WTC11 (cell line): ENCODE results near the gene ERMAP. TPM values are rescaled to one million over a fixed set of nuclear protein-coding genes. Genes with fewer than 3 reads are reported as not detected.

Experiments used
- ATAC-seq: fragments of 200-7000 bp; cut with Tn5 transposase; 2 replicates; pipeline ENCODE4 v1.10.0; 2021; ENCODE audit warnings: mild to moderate bottlenecking, moderate library complexity
- CTCF ChIA-PET: fragments of 300-600 bp; sonication (Branson Sonifier 250); formaldehyde crosslinking; loops from one replicate; lab custom pipeline; 2021; ENCODE audit warnings: antibody characterized with exemption; lab: Charles Lee
- POLR2A ChIA-PET: fragments of 350-600 bp; sonication (Branson Sonifier 250); formaldehyde crosslinking; loops from one replicate; lab custom pipeline; 2021; ENCODE audit warnings: antibody characterized with exemption; lab: Charles Lee
- DNase-seq: peaks from one replicate; pipeline ENCODE4 v3.0.0; 2021; ENCODE audit warnings: low spot score
- H3K27ac Mint-ChIP-seq: 2 replicates; pipeline ENCODE4 v1.8.0; 2021; ENCODE audit warnings: mixed read lengths
- H3K27me3 Mint-ChIP-seq: 2 replicates; pipeline ENCODE4 v1.8.0; 2021; ENCODE audit warnings: low read depth, mild to moderate bottlenecking, moderate library complexity, mixed read lengths
- H3K36me3 Mint-ChIP-seq: 2 replicates; pipeline ENCODE4 v1.8.0; 2021; ENCODE audit warnings: mixed read lengths
- H3K4me1 Mint-ChIP-seq: 2 replicates; pipeline ENCODE4 v1.8.0; 2022; ENCODE audit warnings: mixed read lengths
- H3K4me3 Mint-ChIP-seq: 2 replicates; pipeline ENCODE4 v1.8.0; 2021; ENCODE audit warnings: mild to moderate bottlenecking, moderate library complexity, mixed read lengths
- H3K9me3 Mint-ChIP-seq: 2 replicates; pipeline ENCODE4 v1.8.0; 2021; ENCODE audit warnings: mixed read lengths
- GABPB1 ChIP-seq: sonication (generic); formaldehyde crosslinking; IDR thresholded peaks from 2 replicates; pipeline ENCODE4 v1.8.1; 2023; ENCODE audit warnings: mild to moderate bottlenecking, missing genetic modification reagents
- IRF2 ChIP-seq: sonication (generic); formaldehyde crosslinking; IDR thresholded peaks from 2 replicates; pipeline ENCODE4 v1.8.0; 2022; ENCODE audit warnings: low read depth, missing genetic modification reagents, borderline replicate concordance
- KAT7 ChIP-seq: sonication (generic); formaldehyde crosslinking; IDR thresholded peaks from 2 replicates; pipeline ENCODE4 v1.8.1; 2023; ENCODE audit warnings: missing genetic modification reagents, mild to moderate bottlenecking, borderline replicate concordance
- MYBL2 ChIP-seq: sonication (generic); formaldehyde crosslinking; IDR thresholded peaks from 2 replicates; pipeline ENCODE4 v1.8.1; 2023; ENCODE audit warnings: mild to moderate bottlenecking, moderate library complexity, missing genetic modification reagents
- NFE2L1 ChIP-seq: sonication (generic); formaldehyde crosslinking; IDR thresholded peaks from 2 replicates; pipeline ENCODE4 v1.8.1; 2023; ENCODE audit warnings: missing genetic modification reagents
- NR1H2 ChIP-seq: sonication (generic); formaldehyde crosslinking; IDR thresholded peaks from 2 replicates; pipeline ENCODE4 v1.9.0; 2021; ENCODE audit warnings: mild to moderate bottlenecking, moderate library complexity, missing genetic modification reagents
- OVOL2 ChIP-seq: fragments of 250-450 bp; sonication (Bioruptor Pico); IDR thresholded peaks from 2 replicates; pipeline ENCODE4 v1.9.0; 2021; ENCODE audit warnings: mild to moderate bottlenecking, borderline replicate concordance
- PRRX2 ChIP-seq: fragments of 250-450 bp; sonication (Bioruptor Pico); IDR thresholded peaks from 2 replicates; pipeline ENCODE4 v1.8.0; 2021; ENCODE audit warnings: mild to moderate bottlenecking
- RELA ChIP-seq: sonication (generic); formaldehyde crosslinking; IDR thresholded peaks from 2 replicates; pipeline ENCODE4 v1.8.1; 2022; ENCODE audit warnings: missing genetic modification reagents, mild to moderate bottlenecking, borderline replicate concordance
- SMAD4 ChIP-seq: sonication (generic); formaldehyde crosslinking; IDR thresholded peaks from 2 replicates; pipeline ENCODE4 v1.8.0; 2022; ENCODE audit warnings: mild to moderate bottlenecking, missing genetic modification reagents
- SOX15 ChIP-seq: fragments of 250-450 bp; sonication (Bioruptor Pico); IDR thresholded peaks from 2 replicates; pipeline ENCODE4 v1.9.0; 2021; ENCODE audit warnings: mild to moderate bottlenecking
- TEAD4 ChIP-seq: sonication (generic); formaldehyde crosslinking; IDR thresholded peaks from 2 replicates; pipeline ENCODE4 v1.8.0; 2022; ENCODE audit warnings: mild to moderate bottlenecking, missing genetic modification reagents
- ZNF396 ChIP-seq: fragments of 250-450 bp; sonication (Bioruptor Pico); IDR thresholded peaks from 2 replicates; pipeline ENCODE4 v1.8.0; 2021; ENCODE audit warnings: mild to moderate bottlenecking, moderate library complexity, borderline replicate concordance
- total RNA-seq: library from RNA; stranded (reverse); gene quantifications from 3 replicates; pipeline ENCODE4 v1.2.3, GENCODE V29; 2021
- TF ChIP-seq, protein P1 (sequence below): fragments of 200-600 bp; IDR thresholded peaks from 2 replicates; pipeline ENCODE4 v1.8.0; 2022; ENCODE audit warnings: antibody characterized with exemption
- TF ChIP-seq, protein P2 (sequence below): sonication (generic); formaldehyde crosslinking; IDR thresholded peaks from 2 replicates; pipeline ENCODE4 v1.8.1; 2023; ENCODE audit warnings: mild to moderate bottlenecking, missing genetic modification reagents, borderline replicate concordance

ERMAP gene
- total RNA-seq, 1 experiment from 2014 or later: 2.6 TPM

DNA sequence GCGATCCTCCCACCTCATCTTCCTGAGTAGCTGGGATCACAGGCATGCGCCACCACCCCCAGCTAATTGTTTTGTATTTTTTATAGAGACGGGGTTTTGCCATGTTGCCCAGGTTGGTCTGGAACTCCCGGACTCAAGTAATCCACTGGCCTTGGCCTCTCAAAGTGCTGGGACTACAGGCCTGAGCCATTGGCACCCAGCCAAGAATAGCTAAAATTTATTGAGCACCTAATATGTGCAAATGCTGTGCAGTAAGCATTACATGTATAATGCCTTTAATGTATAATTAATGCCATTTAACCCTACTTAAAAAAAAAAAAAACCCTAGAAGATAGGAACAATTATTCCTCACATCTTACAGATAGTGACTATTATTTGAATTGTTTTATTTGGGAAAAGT is 72.3 kb downstream of the ERMAP start:
- Mint-ChIP-seq H3K4me3 (no peak overlapping the region), H3K36me3 (no peaks in the 10 kb centered on the region)
- CTCF ChIA-PET: no interaction called here
- ATAC-seq: no peak
- TF ChIP-seq MYBL2: no peak
- no peak for TF ChIP-seq TEAD4 (CRISPR knock-in tag)
- TF ChIP-seq OVOL2: no peak
- TF ChIP-seq SOX15: no peak
- TF ChIP-seq SMAD4: no peak
- no peak for TF ChIP-seq PRRX2
- TF ChIP-seq NR1H2 (CRISPR knock-in tag): no peak
- TF ChIP-seq KAT7 (CRISPR knock-in tag): no peak
- TF ChIP-seq, protein P1, sequence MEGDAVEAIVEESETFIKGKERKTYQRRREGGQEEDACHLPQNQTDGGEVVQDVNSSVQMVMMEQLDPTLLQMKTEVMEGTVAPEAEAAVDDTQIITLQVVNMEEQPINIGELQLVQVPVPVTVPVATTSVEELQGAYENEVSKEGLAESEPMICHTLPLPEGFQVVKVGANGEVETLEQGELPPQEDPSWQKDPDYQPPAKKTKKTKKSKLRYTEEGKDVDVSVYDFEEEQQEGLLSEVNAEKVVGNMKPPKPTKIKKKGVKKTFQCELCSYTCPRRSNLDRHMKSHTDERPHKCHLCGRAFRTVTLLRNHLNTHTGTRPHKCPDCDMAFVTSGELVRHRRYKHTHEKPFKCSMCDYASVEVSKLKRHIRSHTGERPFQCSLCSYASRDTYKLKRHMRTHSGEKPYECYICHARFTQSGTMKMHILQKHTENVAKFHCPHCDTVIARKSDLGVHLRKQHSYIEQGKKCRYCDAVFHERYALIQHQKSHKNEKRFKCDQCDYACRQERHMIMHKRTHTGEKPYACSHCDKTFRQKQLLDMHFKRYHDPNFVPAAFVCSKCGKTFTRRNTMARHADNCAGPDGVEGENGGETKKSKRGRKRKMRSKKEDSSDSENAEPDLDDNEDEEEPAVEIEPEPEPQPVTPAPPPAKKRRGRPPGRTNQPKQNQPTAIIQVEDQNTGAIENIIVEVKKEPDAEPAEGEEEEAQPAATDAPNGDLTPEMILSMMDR: no peak
- TF ChIP-seq, all 79 proteins: peak for 0
- Mint-ChIP-seq H3K27me3 (peaks cover 7% of the 10 kb centered on the region; the same call in 1 of the 2 replicates), H3K27ac (no peak overlapping the region), H3K9me3 (peaks cover under 1% of the 10 kb centered on the region), H3K4me1 (no peaks in the 10 kb centered on the region)
- POLR2A ChIA-PET: no interaction called here
- DNase-seq: no peak

DNA sequence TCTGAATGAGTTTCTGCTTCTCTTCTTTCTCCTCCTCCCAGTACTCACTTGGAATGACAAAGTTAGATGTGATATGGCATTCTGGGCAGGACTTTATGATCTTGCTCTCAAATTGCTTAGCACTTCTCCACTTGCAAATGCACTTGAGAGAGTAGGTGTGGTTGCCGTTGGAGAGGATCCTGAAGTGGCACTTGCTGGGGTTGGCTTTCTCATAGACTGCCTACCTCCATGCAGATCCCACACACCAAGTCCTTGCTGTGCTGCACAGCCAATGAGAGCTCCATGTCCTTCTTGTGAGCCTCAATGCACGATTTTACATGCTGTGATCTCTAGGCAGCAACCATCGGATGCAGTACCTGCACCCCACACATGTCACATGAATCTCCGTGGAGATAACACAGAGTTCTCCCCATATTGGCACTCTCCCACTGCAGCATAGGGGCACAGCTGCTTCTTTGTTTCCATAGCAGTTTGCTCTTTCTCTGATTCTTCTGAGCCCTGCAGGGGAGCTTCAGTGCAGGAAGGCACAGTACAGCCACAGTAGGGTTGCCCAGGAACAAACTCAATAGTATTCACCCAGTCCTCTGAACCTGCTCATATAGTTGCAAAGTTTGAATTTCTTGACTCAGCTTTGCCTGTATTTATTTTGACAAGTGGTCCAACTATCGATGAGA is 74.7 kb downstream of the ERMAP start:
- no peaks in the 10 kb centered on the region for H3K4me1 Mint-ChIP-seq
- H3K9me3 Mint-ChIP-seq: peaks cover 13% of the 10 kb centered on the region
- H3K4me3 Mint-ChIP-seq: no peak overlapping the region
- POLR2A ChIA-PET: no interaction called here
- TF ChIP-seq ZNF396 (no peak), GABPB1 (CRISPR knock-in tag) (no peak), NFE2L1 (no peak), RELA (CRISPR knock-in tag) (no peak), IRF2 (CRISPR knock-in tag) (no peak)
- TF ChIP-seq, protein P2, sequence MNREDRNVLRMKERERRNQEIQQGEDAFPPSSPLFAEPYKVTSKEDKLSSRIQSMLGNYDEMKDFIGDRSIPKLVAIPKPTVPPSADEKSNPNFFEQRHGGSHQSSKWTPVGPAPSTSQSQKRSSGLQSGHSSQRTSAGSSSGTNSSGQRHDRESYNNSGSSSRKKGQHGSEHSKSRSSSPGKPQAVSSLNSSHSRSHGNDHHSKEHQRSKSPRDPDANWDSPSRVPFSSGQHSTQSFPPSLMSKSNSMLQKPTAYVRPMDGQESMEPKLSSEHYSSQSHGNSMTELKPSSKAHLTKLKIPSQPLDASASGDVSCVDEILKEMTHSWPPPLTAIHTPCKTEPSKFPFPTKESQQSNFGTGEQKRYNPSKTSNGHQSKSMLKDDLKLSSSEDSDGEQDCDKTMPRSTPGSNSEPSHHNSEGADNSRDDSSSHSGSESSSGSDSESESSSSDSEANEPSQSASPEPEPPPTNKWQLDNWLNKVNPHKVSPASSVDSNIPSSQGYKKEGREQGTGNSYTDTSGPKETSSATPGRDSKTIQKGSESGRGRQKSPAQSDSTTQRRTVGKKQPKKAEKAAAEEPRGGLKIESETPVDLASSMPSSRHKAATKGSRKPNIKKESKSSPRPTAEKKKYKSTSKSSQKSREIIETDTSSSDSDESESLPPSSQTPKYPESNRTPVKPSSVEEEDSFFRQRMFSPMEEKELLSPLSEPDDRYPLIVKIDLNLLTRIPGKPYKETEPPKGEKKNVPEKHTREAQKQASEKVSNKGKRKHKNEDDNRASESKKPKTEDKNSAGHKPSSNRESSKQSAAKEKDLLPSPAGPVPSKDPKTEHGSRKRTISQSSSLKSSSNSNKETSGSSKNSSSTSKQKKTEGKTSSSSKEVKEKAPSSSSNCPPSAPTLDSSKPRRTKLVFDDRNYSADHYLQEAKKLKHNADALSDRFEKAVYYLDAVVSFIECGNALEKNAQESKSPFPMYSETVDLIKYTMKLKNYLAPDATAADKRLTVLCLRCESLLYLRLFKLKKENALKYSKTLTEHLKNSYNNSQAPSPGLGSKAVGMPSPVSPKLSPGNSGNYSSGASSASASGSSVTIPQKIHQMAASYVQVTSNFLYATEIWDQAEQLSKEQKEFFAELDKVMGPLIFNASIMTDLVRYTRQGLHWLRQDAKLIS: no peak
- CTCF ChIA-PET: interaction anchor here (0.5 to 2.7 kb wide), 2 partner anchors 22 to 221 kb away, joined by 3 to 7 read pairs; no protein-coding TSS in a partner anchor
- DNase-seq (no peak), ATAC-seq (no peak)
- H3K27ac Mint-ChIP-seq: no peak overlapping the region
- no peaks in the 10 kb centered on the region for H3K36me3 Mint-ChIP-seq
- H3K27me3 Mint-ChIP-seq: peaks cover 7% of the 10 kb centered on the region; the same call in 1 of the 2 replicates

Other genes starting within 250 kb of the ERMAP start
- 68.5 to 73.1 TPM (median 69.3 TPM) in 3 replicates for gene PPIH, start 158.7 kb upstream of the ERMAP start, total RNA-seq
- gene YBX1, start 134.7 kb upstream of the ERMAP start, total RNA-seq: 1,098 to 1,172 TPM (median 1,151 TPM) in 3 replicates
- 8.1 to 15.9 TPM (median 14.7 TPM) in 3 replicates for gene CLDN19, start 76.9 kb upstream of the ERMAP start, total RNA-seq
- 78.1 to 95.1 TPM (median 80.3 TPM) in 3 replicates for gene P3H1, start 50.1 kb upstream of the ERMAP start, total RNA-seq
- 5.1 to 6.3 TPM (median 5.3 TPM) in 3 replicates for gene C1orf50, start 49.9 kb upstream of the ERMAP start, total RNA-seq
- 0.57 to 0.85 TPM (median 0.73 TPM) in 3 replicates for gene TMEM269, start 32.1 kb upstream of the ERMAP start, total RNA-seq
- gene SVBP, start 275 bp downstream of the ERMAP start, total RNA-seq: 28.7 to 31.3 TPM (median 30.7 TPM) in 3 replicates
- gene ZNF691, start 29.5 kb downstream of the ERMAP start, total RNA-seq: 16.6 to 18.5 TPM (median 18.0 TPM) in 3 replicates
- 215 to 415 TPM (median 396 TPM) in 3 replicates for gene SLC2A1, start 141.7 kb downstream of the ERMAP start, total RNA-seq